WI38 (cell line): Measurements from ENCODE around the gene DENND5B.
A peak's percentile ranks its signal among the peaks of the same experiment; 100 is the strongest.

ENCODE experiments used
- H3K4me3 ChIP-seq: 2 replicates; pipeline ENCODE4 v1.5.1; 2011; ENCODE audit warnings: low read depth, mild to moderate bottlenecking, control low read depth, low read length
- TF ChIP-seq, protein P1 (sequence below): IDR thresholded peaks from 2 replicates; pipeline ENCODE4 v1.5.1; 2012; ENCODE audit warnings: low read depth, mild to moderate bottlenecking, control low read depth, low read length

DENND5B gene

DNA sequence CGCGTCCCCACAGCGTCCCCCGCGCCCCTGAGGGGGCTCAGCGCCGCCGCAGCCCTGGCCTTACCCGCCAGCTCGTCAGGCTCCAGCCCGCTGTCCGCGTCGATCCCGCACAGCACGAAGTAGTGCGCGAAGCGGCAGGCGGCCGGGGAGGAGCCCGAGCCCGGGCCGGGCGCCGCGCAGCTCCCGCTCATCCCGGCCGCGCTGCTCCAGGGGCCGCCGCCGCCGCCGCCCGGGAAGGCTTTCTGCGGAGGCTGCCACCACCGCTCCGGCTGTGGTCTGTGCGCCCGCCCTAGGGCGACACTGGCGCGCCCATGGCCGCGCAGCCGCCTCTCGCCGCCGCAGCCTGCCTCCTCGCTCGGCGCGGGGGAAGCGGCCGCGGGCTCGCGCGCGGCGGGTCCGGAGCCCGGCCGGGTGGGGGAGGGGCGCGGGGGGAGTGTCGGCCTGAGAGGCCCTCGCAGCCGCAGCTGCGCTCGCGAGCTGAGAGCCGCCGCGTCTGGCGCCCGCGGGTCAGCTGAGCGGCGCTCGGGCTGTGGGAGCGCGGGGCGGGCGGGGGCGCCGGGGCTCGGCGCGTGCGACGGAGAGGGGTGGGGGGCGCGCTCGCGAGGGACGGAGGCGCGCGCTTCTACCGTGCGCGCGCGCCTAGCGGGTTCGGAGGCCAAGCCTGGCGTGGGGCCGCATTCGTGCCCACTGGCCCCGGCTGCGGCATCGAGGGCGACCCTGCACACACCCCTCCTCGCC lies at the start of gene DENND5B:
DENND5B (minus strand) TSS at position 495 of the 738 bp plus-strand sequence; CDS start at position 191, 304 bp downstream.
- H3K4me3 ChIP-seq = peak within 1 kb of the TSS; percentile 65
- TF ChIP-seq, protein P1, sequence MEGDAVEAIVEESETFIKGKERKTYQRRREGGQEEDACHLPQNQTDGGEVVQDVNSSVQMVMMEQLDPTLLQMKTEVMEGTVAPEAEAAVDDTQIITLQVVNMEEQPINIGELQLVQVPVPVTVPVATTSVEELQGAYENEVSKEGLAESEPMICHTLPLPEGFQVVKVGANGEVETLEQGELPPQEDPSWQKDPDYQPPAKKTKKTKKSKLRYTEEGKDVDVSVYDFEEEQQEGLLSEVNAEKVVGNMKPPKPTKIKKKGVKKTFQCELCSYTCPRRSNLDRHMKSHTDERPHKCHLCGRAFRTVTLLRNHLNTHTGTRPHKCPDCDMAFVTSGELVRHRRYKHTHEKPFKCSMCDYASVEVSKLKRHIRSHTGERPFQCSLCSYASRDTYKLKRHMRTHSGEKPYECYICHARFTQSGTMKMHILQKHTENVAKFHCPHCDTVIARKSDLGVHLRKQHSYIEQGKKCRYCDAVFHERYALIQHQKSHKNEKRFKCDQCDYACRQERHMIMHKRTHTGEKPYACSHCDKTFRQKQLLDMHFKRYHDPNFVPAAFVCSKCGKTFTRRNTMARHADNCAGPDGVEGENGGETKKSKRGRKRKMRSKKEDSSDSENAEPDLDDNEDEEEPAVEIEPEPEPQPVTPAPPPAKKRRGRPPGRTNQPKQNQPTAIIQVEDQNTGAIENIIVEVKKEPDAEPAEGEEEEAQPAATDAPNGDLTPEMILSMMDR = no peak

DNA sequence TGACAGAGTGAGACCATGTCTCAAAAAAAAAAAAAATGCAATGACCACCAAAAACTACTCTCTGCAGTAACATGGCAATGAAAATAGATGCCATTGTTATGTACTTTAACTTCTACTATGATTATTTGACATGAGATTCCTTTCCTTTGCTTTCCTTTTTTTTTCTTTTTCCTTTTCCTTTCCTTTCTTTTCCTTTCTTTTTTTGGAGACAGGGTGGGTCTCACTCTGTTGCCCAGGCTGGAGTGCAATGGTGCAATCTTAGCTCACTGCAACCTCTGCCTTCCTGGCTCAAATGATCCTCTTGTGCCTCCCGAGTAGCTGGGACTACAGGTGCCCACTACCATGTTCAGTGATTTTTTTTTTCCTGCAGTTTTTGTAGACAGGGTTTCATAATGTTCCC lies 43.7 kb upstream of the DENND5B start:
- no peak overlapping the region for H3K4me3 ChIP-seq
- TF ChIP-seq, protein P1 = no peak

DNA sequence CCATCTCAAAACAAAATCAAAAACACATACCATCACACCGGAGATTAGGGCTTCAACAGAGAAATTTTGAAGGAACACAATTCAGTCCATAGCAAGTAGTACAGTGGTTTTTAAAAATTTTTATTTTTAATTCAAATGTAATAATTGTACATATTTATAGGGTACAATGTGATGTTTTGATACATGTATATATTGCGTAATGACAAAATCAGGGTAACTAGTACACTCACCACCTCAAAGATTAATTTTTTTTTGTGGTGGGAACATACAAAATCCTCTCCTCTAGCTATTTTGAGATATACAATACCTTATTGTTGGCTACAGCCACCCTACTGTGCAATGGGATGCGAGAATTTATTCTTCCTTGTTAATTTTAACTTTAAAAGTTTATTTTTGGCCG lies 42.5 kb upstream of the DENND5B start:
- no peak overlapping the region for H3K4me3 ChIP-seq
- TF ChIP-seq, protein P1 = no peak

DNA sequence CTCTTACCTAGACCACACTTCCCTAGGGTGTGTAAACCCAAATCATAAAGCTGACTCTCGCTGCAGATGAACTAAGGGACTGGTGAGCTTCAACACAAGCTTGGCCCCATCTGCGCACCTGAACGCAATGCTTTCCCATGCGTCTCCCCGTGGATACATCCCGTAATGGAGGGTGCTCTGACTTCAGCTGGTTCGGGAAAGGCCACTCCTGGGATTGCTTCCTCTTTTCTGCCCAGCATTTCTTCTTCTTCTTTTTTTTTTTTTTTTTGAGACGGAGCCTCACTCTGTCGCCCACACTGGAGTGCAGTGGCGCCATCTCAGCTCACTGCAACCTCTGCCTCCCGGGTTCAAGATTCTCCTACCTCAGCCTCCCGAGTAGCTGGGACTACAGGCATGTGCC lies 40.9 kb upstream of the DENND5B start:
- H3K4me3 ChIP-seq = no peak overlapping the region
- TF ChIP-seq, protein P1 = no peak

DNA sequence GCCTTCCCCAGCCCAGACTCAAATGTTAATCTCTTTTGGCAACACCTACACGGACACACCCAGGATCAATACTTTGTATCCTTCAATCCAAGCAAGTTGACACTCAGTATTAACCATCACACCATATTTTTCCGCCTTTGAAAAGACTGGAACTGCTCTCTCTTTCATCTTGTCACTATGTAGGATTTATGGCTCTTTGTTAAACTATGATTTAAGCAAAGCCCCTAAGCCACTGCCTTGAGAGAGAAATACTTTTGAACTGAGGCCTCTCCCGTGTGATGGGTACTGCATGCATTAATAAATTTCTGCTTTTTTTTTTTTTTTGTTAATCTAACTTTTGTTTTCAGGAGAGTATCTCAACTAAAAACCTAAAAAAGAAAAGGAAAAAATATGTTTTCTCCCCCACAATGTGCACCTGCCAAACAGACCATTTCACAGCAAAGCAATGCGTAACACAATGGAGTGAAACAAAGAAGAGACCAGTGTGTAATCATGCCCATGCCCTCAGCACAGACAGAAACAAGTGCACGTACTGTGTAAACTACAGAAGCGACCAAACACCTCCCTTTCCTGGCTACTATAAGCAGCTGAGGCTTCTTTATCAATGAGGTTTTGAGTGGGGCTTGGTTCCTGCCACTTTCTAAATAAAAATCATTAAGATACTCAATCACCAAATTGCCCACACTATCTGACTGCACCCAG lies 40.2 kb upstream of the DENND5B start:
- TF ChIP-seq, protein P1 = no peak
- no peak overlapping the region for H3K4me3 ChIP-seq

GRCh38 chr12:31629756-31630732 lies 39.1 kb upstream of the DENND5B start:
- TF ChIP-seq, protein P1 = no peak
- no peak overlapping the region for H3K4me3 ChIP-seq
